ENCODE measurements around the gene PPDPF. TPM values are rescaled to one million over a fixed set of nuclear protein-coding genes. Genes with fewer than 3 reads are reported as not detected.

The PPDPF gene
- polyA plus RNA-seq, 2 of the 4 experiments (the other 2 are of a cell fraction): 7.7 to 217 TPM

GRCh38 chr20:63542696-63543095, 22.1 kb downstream of the PPDPF start:
- Histone ChIP-seq H3K4me1 (peaks cover 19% of the 10 kb centered on the region), H3K27ac (no peak overlapping the region), H3K4me2 (no peak overlapping the region), H3K9me3 (no peaks in the 10 kb centered on the region), H3K4me3 (no peak overlapping the region)
- CTCF ChIA-PET: interaction anchor here (2.0 kb wide), 1 partner anchor 431 kb away, joined by 7 read pairs; no protein-coding TSS in a partner anchor
- POLR2A ChIA-PET: interaction anchor here (1.0 kb wide), 1 partner anchor 438 kb away, joined by 4 read pairs; the partner anchor contains the start of gene PRPF6
- no peak for ATAC-seq
- TF ChIP-seq PBX3 (IDR thresholded peaks at IDR 0.05) (no peak), TP53 (CRISPR knock-in tag; IDR thresholded peaks at IDR 0.05) (no peak), MAZ (IDR thresholded peaks at IDR 0.05; ENCODE audit: borderline replicate concordance, low read depth, low read length) (no peak), E2F6 (IDR thresholded peaks at IDR 0.05; ENCODE audit: borderline replicate concordance, low read depth) (no peak), KDM5A (IDR thresholded peaks at IDR 0.05) (no peak), TFCP2L1 (CRISPR knock-in tag; IDR thresholded peaks at IDR 0.05) (no peak), REST (IDR thresholded peaks at IDR 0.05) (no peak), HES2 (IDR thresholded peaks at IDR 0.05) (no peak), ATOH8 (CRISPR knock-in tag; IDR thresholded peaks at IDR 0.05; ENCODE audit: low read depth) (no peak), CBX2 (IDR thresholded peaks at IDR 0.05; ENCODE audit: borderline replicate concordance, low read depth) (no peak), ESRRA (IDR thresholded peaks at IDR 0.05; ENCODE audit: borderline replicate concordance, low read length) (no peak), JUN (IDR thresholded peaks at IDR 0.05) (no peak), RAD21 (conservative IDR thresholded peaks at IDR 0.05 in 1 of 2, IDR thresholded peaks at IDR 0.05 in 1 of 2) (no peak), ZFP36 (IDR thresholded peaks at IDR 0.05; ENCODE audit: borderline replicate concordance, partially characterized antibody) (no peak)
- FAIRE-seq: no peak
- no peak for DNase-seq (ENCODE audit: low read depth in 1 of 2, low spot score in 1 of 2)
- 80% methylated on average over 8 of the region's 10 CpGs for WGBS (ENCODE audit: missing lambda C conversion rate)

- ChIA-PET POLR2A (interaction anchor here (0.6 kb wide), 1 partner anchor 407 kb away, joined by 5 read pairs; no protein-coding TSS in a partner anchor), CTCF (no interaction called here)
- no peak overlapping the region for H3K4me3 ChIP-seq
- H3K9me3 ChIP-seq: no peaks in the 10 kb centered on the region
- no peak overlapping the region for H3K4me2 ChIP-seq
- 85% methylated on average over 5 of the region's 10 CpGs for WGBS (ENCODE audit: missing lambda C conversion rate)
- DNase-seq (ENCODE audit: low read depth in 1 of 2, low spot score in 1 of 2): no peak
- ATAC-seq: no peak
- no peak for FAIRE-seq
- TF ChIP-seq ESRRA (IDR thresholded peaks at IDR 0.05; ENCODE audit: borderline replicate concordance, low read length) (no peak), POLR2A (IDR thresholded peaks at IDR 0.05; ENCODE audit: low read length) (no peak), KDM5A (IDR thresholded peaks at IDR 0.05) (no peak), HOXB13 (CRISPR knock-in tag; IDR thresholded peaks at IDR 0.05; ENCODE audit: low read depth) (no peak), EP300 (IDR thresholded peaks at IDR 0.05) (no peak), PBX3 (IDR thresholded peaks at IDR 0.05) (no peak), CHD4 (IDR thresholded peaks at IDR 0.05; ENCODE audit: borderline replicate concordance) (no peak), NPAS2 (CRISPR knock-in tag; IDR thresholded peaks at IDR 0.05; ENCODE audit: borderline replicate concordance) (no peak), RCOR1 (IDR thresholded peaks at IDR 0.05; ENCODE audit: low read depth, low read length) (no peak), CHD2 (IDR thresholded peaks at IDR 0.05; ENCODE audit: low read length, partially characterized antibody) (no peak), BCL3 (IDR thresholded peaks at IDR 0.05) (no peak)
- peaks cover 19% of the 10 kb centered on the region for H3K4me1 ChIP-seq
- no peak overlapping the region for H3K27ac ChIP-seq
Measured at GRCh38 chr20:63543131-63543530, 22.6 kb downstream of the PPDPF start.

Measured in A549 (cell line).